DOHH2 (cell line): ENCODE results near the gene NEDD4L.

Experiments
- H3F3A ChIP-seq: fragments of 200-600 bp; sonication (generic), shearing (Covaris generic); 2 replicates; pipeline ENCODE4 v1.6.0; 2016; ENCODE audit warnings: antibody characterized with exemption, mild to moderate bottlenecking; ENCODE audit not compliant: control insufficient read depth, insufficient read depth
- H3K27ac ChIP-seq: fragments of 200-600 bp; sonication (generic); 2 replicates; pipeline ENCODE4 v1.5.1; 2014; ENCODE audit warnings: low read depth, mild to moderate bottlenecking, low read length, moderate library complexity
- H3K27me3 ChIP-seq: fragments of 200-600 bp; sonication (generic); 2 replicates; pipeline ENCODE4 v1.6.1; 2014; ENCODE audit warnings: mild to moderate bottlenecking, low read length, mixed read lengths; ENCODE audit not compliant: control insufficient read depth
- H3K36me3 ChIP-seq: fragments of 200-600 bp; sonication (generic); 2 replicates; pipeline ENCODE4 v1.6.1; 2014; ENCODE audit warnings: mild to moderate bottlenecking, low read length, moderate library complexity, mixed read lengths; ENCODE audit not compliant: control insufficient read depth
- H3K4me1 ChIP-seq: fragments of 200-600 bp; sonication (generic); 2 replicates; pipeline ENCODE4 v1.6.1; 2014; ENCODE audit warnings: mild to moderate bottlenecking, low read length, mixed read lengths; ENCODE audit not compliant: control insufficient read depth
- H3K4me2 ChIP-seq: fragments of 200-600 bp; sonication (generic); 2 replicates; pipeline ENCODE4 v1.6.0; 2014; ENCODE audit warnings: mild to moderate bottlenecking, low read length, moderate library complexity
- H3K4me3 ChIP-seq: fragments of 200-600 bp; sonication (generic); 2 replicates; pipeline ENCODE4 v1.5.1; 2014; ENCODE audit warnings: mild to moderate bottlenecking, low read length, mixed read lengths
- H3K79me2 ChIP-seq: fragments of 200-600 bp; sonication (generic); 2 replicates; pipeline ENCODE4 v1.6.1; 2014; ENCODE audit warnings: mild to moderate bottlenecking, low read length, mixed read lengths; ENCODE audit not compliant: control insufficient read depth
- H3K9me2 ChIP-seq: fragments of 200-600 bp; sonication (generic); replicated peaks from 2 replicates; pipeline ENCODE4 v1.6.1; 2014; ENCODE audit warnings: mild to moderate bottlenecking, low read length, mixed read lengths; ENCODE audit not compliant: control insufficient read depth
- H3K9me3 ChIP-seq: fragments of 200-600 bp; sonication (generic); 2 replicates; pipeline ENCODE4 v1.6.1; 2014; ENCODE audit warnings: antibody characterized with exemption, low read length, mixed read lengths; ENCODE audit not compliant: control insufficient read depth, insufficient read depth
- H4K20me1 ChIP-seq: fragments of 200-600 bp; sonication (generic); 2 replicates; pipeline ENCODE4 v1.6.0; 2014; ENCODE audit warnings: low read depth, mild to moderate bottlenecking, antibody characterized with exemption, low read length, moderate library complexity; ENCODE audit not compliant: control insufficient read depth, insufficient read depth
- CTCF ChIP-seq: fragments of 200-600 bp; sonication (generic); IDR thresholded peaks from one replicate; pipeline ENCODE4 v1.5.1; 2014; ENCODE audit warnings: antibody characterized with exemption, mild to moderate bottlenecking, low read depth, low read length; ENCODE audit not compliant: poor library complexity, severe bottlenecking
- EZH2phosphoT487 ChIP-seq: fragments of 200-600 bp; sonication (generic); IDR thresholded peaks from 2 replicates; pipeline ENCODE4 v1.6.1; 2017; ENCODE audit warnings: borderline replicate concordance, mild to moderate bottlenecking, antibody characterized with exemption, low read length, moderate library complexity, mixed read lengths

The NEDD4L gene

GRCh38 chr18:58161659-58162058 lies 117.6 kb downstream of the NEDD4L start:
- no peak overlapping the region for H3K27ac ChIP-seq
- TF ChIP-seq EZH2phosphoT487 (no peak), CTCF (no peak)
- H3K79me2 ChIP-seq = peaks cover 37% of the 10 kb centered on the region
- H3K4me2 ChIP-seq = no peak overlapping the region
- no peaks in the 10 kb centered on the region for H3K4me1 ChIP-seq
- H3K36me3 ChIP-seq = 0 out of 2 replicates have a peak, but pooled peaks cover 2% of the 10 kb centered on the region
- no peaks in the 10 kb centered on the region for H3F3A ChIP-seq
- no peaks in the 10 kb centered on the region for H3K9me2 ChIP-seq
- no peak overlapping the region for H3K4me3 ChIP-seq
- no peaks in the 10 kb centered on the region for H3K9me3 ChIP-seq
- H3K27me3 ChIP-seq = no peaks in the 10 kb centered on the region; the same call in 1 of the 2 replicates
- H4K20me1 ChIP-seq = peaks cover 3% of the 10 kb centered on the region; the same call in 1 of the 2 replicates

- Histone ChIP-seq H3K79me2 (peaks cover 36% of the 10 kb centered on the region), H3K4me1 (no peaks in the 10 kb centered on the region), H3F3A (no peaks in the 10 kb centered on the region), H3K4me2 (no peak overlapping the region), H3K27ac (no peak overlapping the region), H3K27me3 (no peaks in the 10 kb centered on the region; the same call in 1 of the 2 replicates), H3K9me2 (no peaks in the 10 kb centered on the region), H3K36me3 (0 out of 2 replicates have a peak, but pooled peaks cover 2% of the 10 kb centered on the region), H4K20me1 (peaks cover 3% of the 10 kb centered on the region; the same call in 1 of the 2 replicates), H3K4me3 (no peak overlapping the region), H3K9me3 (no peaks in the 10 kb centered on the region)
- no peak for TF ChIP-seq EZH2phosphoT487
- no peak for TF ChIP-seq CTCF
These were observed 118.1 kb downstream of the NEDD4L start for GRCh38 chr18:58162127-58162526.

- TF ChIP-seq EZH2phosphoT487 (no peak), CTCF (no peak)
- Histone ChIP-seq H3K79me2 (peaks cover 26% of the 10 kb centered on the region), H3K27ac (no peak overlapping the region), H3K4me1 (no peaks in the 10 kb centered on the region), H3K9me2 (no peaks in the 10 kb centered on the region), H3K4me3 (no peak overlapping the region), H4K20me1 (peaks cover 3% of the 10 kb centered on the region; the same call in 1 of the 2 replicates), H3K27me3 (no peaks in the 10 kb centered on the region; the same call in 1 of the 2 replicates), H3K4me2 (no peak overlapping the region), H3F3A (no peaks in the 10 kb centered on the region), H3K9me3 (no peaks in the 10 kb centered on the region), H3K36me3 (peaks cover 3% of the 10 kb centered on the region; the same call in 1 of the 2 replicates)
These were observed 119.1 kb downstream of the NEDD4L start for GRCh38 chr18:58163004-58163590.
